Brain microvascular endothelial cell (primary cell): ENCODE data around the gene OLFM3.

Experiments used
- DNase-seq: peaks from one replicate; pipeline ENCODE4 v3.0.0-alpha.2; 2020
- H3K27ac ChIP-seq: fragments of 250-450 bp; sonication (Bioruptor Pico); 2 replicates; pipeline ENCODE4 v1.5.1; 2020; ENCODE audit warnings: mild to moderate bottlenecking, moderate library complexity
- H3K27me3 ChIP-seq: fragments of 250-450 bp; sonication (Bioruptor Pico); replicated peaks from 2 replicates; pipeline ENCODE4 v1.5.1; 2020; ENCODE audit warnings: mild to moderate bottlenecking
- H3K36me3 ChIP-seq: fragments of 250-450 bp; sonication (Bioruptor Pico); replicated peaks from 2 replicates; pipeline ENCODE4 v1.5.1; 2020; ENCODE audit warnings: mild to moderate bottlenecking
- H3K4me3 ChIP-seq: 2 replicates; pipeline ENCODE4 v1.5.1; 2011; ENCODE audit warnings: low read depth, mild to moderate bottlenecking, control low read depth, low read length, moderate library complexity
- CTCF ChIP-seq: IDR thresholded peaks from 2 replicates; pipeline ENCODE4 v1.5.1; 2011; ENCODE audit warnings: low read depth, mild to moderate bottlenecking, moderate library complexity, low read length, control low read depth, inconsistent platforms; ENCODE audit errors: missing control alignments
- in situ Hi-C: cut with HindIII; loops from 2 replicates; pipeline ENCODE4 v1.10.0; 2017; ENCODE audit warnings: low sequenced_read_pairs, low pct_ligation_motif_present

OLFM3 gene

DNA sequence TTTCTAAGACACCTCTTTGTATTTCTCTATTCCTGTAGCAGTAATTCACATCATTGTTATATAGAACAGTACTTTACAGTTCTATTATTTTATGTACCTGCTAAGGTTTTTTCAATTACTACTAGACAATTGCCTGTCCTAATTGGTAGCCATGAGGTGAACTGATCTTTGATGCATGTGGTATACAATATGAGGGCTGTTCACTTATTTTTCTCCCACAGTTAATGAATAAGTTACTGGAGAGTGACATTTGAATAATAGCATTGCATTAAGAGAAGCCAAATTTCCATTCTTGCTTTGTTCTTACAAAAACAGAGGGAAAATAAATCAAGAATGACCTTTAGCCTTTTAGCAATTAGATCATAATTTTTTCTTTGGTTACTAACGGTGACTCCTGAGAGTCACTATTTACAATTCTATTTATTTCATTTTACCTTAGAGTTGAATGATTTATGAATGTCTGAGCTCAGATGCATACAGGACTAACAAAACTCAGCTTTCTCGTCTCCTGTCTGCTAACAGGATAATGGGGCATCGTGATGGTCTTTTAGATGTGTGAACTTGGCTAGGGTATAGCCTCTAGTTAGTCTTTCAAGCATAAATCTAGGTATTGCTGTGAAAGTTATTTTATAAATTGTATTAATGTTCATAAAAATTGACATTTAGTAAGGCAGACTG is 54.1 kb downstream of the OLFM3 start:
- Histone ChIP-seq H3K4me3 (no peak overlapping the region), H3K27me3 (no peaks in the 10 kb centered on the region), H3K36me3 (no peaks in the 10 kb centered on the region), H3K27ac (no peak overlapping the region)
- in situ Hi-C loops = no loop called here
- no peak for DNase-seq
- TF ChIP-seq CTCF = no peak

- Histone ChIP-seq H3K27me3 (no peaks in the 10 kb centered on the region), H3K27ac (no peak overlapping the region), H3K36me3 (no peaks in the 10 kb centered on the region), H3K4me3 (no peak overlapping the region)
- TF ChIP-seq CTCF = no peak
- in situ Hi-C loops = no loop called here
- no peak for DNase-seq
These were observed 58.0 kb downstream of the OLFM3 start for GRCh38 chr1:101938681-101939080.

- in situ Hi-C loops = no loop called here
- no peak overlapping the region for H3K27ac ChIP-seq
- no peak overlapping the region for H3K4me3 ChIP-seq
- no peak for TF ChIP-seq CTCF
- DNase-seq = no peak
- H3K27me3 ChIP-seq = no peaks in the 10 kb centered on the region
- H3K36me3 ChIP-seq = no peaks in the 10 kb centered on the region
These were observed 67.4 kb downstream of the OLFM3 start for GRCh38 chr1:101929343-101929742.

DNA sequence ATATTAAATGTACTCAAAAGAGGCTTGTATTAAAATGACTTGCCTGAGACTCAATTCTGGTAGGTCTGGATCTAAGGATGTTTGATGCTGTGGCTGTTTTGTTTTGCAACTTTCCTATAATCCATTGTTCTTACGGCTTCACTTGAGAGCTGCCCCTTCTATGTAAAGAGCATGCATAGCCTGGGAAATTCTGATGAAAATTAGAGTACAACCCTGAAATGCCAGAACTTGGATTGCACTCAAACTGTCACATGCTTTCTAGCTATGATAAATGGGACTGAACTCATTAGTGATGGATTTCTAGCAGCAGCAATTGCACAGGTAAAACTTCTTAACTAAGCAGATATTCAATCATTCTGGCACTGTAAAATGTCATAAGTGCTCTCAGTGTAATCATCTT is 67.9 kb downstream of the OLFM3 start:
- Histone ChIP-seq H3K4me3 (no peak overlapping the region), H3K27ac (no peak overlapping the region), H3K36me3 (no peaks in the 10 kb centered on the region), H3K27me3 (no peaks in the 10 kb centered on the region)
- no peak for DNase-seq
- in situ Hi-C loops = no loop called here
- TF ChIP-seq CTCF = no peak

DNA sequence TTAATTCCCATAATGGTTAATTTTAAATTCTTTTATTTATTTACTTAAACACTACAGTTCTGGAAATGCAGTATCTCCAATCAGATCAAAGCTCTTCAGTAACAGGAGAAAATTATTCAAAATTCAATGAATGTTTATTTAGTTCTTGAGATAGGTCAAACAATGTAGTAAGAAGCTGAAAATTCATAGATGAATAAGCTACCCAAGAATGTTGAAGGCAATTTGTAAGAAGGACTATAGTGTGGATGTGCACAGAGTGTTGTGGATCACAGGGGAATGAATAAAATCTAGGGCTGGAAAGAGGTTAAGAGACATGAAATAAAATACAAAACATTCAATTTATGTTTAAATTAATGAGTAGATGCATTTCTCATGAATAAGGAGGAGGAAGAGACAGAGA is 72.0 kb downstream of the OLFM3 start:
- TF ChIP-seq CTCF = no peak
- Histone ChIP-seq H3K4me3 (no peak overlapping the region), H3K27ac (no peak overlapping the region), H3K27me3 (no peaks in the 10 kb centered on the region), H3K36me3 (no peaks in the 10 kb centered on the region)
- DNase-seq = no peak
- in situ Hi-C loops = no loop called here

GRCh38 chr1:101920577-101920976 is 76.1 kb downstream of the OLFM3 start:
- Histone ChIP-seq H3K27ac (no peak overlapping the region), H3K4me3 (no peak overlapping the region), H3K27me3 (no peaks in the 10 kb centered on the region), H3K36me3 (no peaks in the 10 kb centered on the region)
- no peak for TF ChIP-seq CTCF
- in situ Hi-C loops = no loop called here
- DNase-seq = no peak
